Posterior cingulate gyrus (tissue), 11 donors: ENCODE data around the gene TMEM40.

ENCODE experiments used
- DNase-seq, 10 donors: peaks; one replicate each; pipeline versions ENCODE4 v3.0.0 to v3.0.0-alpha.2; 2020 to 2021; ENCODE audit warnings: mixed read lengths in 3 of 10
- intact Hi-C: fragments of 100-400 bp; cut with DNase I; formaldehyde crosslinking; loops from one replicate; pipeline ENCODE4 v1.15.1; 2023

The TMEM40 gene

DNA sequence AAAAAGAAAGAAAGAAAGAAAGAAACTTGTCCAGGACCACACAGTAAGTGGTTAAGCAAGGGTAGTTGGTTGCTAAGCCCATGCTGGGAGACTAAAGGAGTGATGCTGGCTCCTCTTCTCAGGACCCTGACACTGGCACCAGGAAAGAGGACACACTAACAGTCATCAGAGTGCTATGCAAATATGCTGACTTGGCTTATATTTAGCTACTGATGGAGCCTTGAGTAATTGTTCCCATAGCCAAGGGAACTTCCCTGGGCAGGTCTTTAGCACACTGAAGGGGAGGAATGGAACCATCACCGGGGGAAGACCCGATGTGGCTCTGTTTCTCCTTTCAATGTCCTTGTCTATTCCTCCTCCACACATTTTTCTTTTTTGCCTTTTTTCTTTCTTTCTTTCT is 6.2 kb downstream of the TMEM40 start:
- intact Hi-C loops = no loop called here
- no peak for DNase-seq

DNA sequence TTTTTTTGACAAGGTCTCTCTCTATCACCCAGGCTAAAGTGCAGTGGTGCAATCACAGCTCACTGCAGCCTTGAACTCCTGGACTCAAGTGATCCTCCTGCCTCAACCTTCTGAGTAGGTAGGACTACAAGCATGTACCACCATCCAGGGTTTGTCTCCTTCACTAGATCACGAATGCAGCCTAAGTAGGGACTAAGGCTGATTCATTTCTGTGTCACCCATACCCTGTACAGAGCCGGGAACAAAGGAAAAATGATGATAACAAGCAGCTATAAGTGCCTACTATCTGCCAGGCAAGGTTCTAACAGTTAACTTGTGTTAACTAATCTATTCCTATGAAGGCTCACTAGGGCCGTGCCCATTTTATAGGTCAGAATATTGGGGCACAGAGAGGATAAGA is 7.0 kb downstream of the TMEM40 start:
- peak in 1 of 10 donors; percentile 3 for DNase-seq
- intact Hi-C loops = no loop called here

DNA sequence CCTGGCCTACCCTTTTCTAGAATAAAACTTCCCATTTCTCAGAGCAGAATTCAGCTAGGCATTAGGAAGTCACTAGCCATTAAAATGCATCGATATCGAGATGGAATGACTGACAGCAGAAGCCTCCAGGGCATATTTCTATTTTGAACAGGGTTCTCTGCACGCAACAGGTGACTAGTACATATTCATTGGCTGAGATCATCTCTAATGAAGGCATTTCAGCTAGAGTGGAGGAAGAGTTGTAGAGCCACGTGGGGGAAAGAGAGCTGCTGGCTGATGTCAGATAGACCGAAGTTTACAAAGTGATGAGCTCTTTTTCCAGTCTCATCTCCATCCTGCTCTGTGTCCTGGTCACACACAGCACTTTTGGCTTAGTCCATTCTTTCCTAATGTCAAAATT is 7.5 kb downstream of the TMEM40 start:
- peak in 1 of 10 donors; percentile 13 for DNase-seq
- intact Hi-C loops = no loop called here

DNA sequence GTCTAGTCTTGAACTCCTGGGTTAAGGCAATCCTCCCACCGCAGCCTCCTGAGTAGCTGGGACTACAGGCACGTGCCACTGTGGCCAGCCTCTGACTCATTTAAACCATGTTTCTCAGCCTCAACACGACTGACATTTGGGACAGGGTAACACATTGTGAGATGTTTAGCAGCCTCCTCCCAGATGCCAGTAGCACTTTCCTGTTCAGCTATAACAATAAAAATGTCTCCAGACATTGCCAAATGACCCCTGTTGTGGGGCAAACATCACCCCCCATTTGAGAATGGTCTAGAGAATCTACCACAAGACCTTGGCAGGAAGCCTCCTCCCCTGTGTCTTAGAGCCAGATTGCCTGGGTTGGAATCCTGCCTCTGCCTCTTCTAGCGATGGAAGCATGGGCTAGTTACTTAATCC is 8.4 kb downstream of the TMEM40 start:
- peak in 2 of 10 donors; percentile 15 to 44 for DNase-seq
- intact Hi-C loops = no loop called here

DNA sequence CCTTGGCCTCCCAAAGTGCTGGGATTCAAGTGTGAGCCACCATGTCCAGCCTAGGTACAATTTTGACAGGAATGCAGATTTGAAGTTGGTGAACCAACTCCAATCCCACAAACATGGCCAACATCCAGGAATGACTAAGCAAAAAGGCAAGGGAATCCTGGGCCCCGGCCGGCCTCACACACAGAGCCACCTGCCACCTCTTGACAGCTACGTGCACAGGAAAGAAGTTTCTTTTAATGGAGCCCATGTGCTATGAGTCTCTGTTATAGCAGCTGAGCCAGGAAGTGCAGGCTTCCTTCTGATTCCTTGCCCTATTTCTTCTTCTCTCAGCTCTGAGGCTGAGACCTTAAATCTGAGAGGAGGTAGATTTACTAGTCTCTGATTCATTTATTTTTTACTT is 8.8 kb downstream of the TMEM40 start:
- DNase-seq = peak in 6 of 10 donors; percentile 16 to 87 (median 58)
- intact Hi-C loops = no loop called here

DNA sequence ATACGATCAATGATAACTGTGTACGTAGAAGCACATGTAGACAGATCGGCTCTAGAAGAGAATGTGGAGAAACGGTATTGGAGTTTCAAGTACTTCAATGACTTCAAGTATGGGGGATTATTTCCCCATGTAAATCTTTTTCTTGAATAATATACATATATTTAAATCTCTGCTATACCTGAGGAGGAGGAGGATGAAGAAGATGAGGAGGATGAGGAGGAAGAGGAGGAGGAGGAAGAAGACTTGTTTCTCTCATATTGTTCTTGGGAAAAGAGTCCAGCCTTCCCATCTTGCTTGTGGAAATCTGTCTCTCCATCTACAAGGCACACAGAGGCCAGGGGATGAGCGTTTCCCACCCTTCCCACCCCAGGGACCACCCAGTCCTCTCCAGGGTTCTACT is 10.6 kb downstream of the TMEM40 start:
- no peak for DNase-seq
- intact Hi-C loops = no loop called here

DNA sequence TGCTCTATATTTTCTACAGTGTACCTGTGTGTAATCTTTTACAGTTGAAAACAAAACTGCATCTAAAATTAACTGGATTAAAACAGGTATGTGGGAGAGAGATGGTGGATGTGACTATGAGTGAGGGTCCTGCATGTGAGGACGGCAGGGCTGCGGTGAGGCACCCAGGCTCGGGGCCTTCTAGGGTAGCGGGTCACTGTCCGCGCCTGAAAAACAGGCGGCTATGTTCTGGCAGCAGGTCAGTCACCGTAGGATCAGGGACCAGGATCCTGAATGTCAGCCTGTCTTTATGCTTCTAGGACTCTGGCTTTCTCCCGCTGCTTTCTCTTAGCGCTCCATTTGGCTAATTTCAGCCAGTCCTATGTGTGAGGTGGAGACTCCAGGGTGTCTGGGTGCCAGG is 12.6 kb downstream of the TMEM40 start:
- DNase-seq = peak in 1 of 10 donors; percentile 42
- intact Hi-C loops = no loop called here

DNA sequence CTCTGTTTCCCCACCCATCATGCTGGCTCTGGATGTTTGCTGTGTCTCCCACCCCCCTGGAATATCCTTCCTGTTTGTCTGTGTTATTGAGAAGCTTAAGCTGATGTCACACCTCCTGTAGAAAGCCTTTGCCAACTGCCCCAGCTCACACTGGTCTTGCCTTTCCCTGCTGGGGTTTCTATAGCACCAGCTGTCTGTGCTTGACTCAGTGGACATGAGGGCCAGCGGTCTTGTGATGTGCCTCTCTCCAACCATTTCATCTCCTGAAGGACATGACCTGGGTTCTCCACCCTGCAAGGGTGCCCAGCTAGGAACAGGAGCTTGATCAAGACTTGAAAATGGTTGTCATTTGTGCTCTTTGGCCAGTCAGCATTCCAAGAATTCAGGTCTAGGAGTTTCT is 14.7 kb downstream of the TMEM40 start:
- intact Hi-C loops = no loop called here
- peak in 1 of 10 donors; percentile 54 for DNase-seq

DNA sequence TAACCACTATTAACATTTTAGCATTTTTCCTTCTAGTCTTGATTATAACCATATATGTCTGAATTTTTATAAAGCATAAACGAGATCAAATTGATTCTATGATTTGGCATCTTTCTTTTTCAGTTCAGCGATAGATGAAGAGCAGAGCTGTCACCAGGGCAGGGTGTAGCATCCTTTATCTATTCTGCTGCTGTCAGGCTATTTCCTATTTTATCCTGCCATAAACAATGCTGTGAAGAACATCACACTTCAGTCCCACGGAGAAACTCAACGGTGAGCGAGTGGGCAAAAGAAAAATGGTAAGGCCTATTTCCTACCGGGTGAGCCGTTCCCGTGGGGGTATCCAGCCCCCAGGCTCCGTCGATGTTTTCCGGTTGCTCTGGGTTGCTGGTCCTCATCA is 15.5 kb downstream of the TMEM40 start:
- intact Hi-C loops = no loop called here
- DNase-seq = peak in 1 of 10 donors; percentile 24

DNA sequence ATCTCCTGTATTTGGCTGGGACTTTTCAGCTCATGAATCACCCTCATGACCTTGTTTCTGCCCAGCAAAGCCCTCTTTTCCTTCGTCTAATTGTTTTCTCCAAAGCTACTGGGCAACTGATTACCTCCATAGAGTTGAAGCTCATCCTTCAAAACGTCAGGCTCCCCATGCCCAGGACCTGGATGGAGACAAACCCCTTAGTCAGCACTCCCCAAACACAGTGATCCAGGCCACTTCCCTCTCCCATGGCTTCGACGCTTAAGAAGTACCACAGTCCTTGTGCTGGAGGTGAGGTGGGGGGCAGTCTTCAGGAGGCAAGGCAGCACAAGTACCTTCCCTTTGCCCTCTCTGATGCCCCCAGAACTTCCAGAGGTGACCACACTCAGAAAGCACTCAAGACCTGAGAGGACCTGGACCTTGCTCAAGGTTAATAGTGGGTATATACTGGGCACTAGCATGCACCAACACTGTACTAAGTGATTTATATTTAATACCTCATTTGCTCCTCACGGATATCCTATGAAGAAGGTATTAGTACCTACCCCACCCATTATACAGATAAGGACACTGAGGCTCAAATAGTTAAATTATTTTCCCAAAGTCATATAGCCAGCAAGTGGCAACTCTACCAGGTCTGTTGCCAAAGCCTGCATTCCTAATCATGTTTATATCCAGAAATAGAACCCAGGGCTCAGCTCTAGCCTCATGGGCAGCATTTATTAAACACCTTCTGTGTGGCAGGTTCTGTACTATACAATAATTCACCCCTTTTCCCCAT is 16.5 kb downstream of the TMEM40 start:
- intact Hi-C loops = no loop called here
- peak in 1 of 10 donors; percentile 6 for DNase-seq

DNA sequence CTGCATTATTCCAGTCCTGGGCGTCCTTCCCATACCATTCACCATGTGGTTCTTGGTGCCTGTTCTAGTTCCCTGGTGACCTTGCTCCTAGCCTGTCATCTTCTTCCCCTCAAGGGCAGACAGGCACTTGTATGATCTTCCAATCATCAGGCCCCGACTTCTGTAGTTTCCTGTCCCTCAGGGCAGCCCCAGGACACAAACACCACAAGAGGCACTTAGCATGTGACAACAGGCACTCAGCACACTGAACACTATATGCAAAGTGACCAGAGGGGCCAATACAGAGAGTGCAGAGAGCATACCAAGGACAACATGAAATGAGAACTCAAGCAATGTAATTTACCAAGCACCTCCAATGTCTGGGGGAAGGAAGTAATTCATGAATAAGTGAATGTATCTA is 17.9 kb downstream of the TMEM40 start:
- DNase-seq = peak in 2 of 10 donors; percentile 5 to 9
- intact Hi-C loops = no loop called here

DNA sequence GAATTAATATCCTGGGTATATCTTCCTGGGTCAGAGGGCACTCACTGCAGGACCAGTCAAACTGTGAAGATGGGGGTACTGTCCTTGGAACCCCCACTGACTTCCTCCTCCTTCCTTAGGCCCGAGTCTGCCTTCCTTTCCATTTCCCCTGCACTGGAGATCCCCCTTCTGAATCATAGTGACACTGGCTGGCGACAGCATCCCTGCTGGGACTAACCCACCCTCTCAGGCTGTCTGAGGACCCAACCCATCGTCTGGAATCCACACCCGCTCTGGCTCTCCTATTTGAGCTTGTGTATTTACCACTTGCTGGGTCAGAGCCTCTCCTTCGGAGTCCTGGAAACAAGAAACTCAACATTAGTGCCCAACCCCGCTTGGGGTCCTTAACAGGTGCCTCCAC is 21.2 kb downstream of the TMEM40 start:
- intact Hi-C loops = no loop called here

DNA sequence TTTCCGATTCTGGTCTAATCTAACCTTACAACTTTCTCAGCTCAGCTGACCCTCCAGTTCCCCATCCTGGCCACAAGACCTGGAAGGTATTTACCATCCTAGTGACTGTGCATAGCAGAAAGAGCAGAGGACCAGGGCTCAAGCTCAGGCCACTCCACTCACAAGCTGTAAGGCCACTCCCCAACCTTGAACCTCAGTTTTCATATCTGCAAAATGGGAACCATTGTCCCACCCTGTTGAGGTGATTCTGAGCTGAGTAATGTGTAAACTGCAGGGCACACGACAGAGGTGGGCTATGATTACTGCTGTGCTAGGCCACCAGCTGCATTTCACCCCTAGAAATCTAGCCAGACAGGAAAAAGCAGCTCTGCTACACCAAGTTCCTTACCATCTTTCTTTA is 21.7 kb downstream of the TMEM40 start:
- no peak for DNase-seq
- intact Hi-C loops = no loop called here

More for the DNA sequence above, 21.2 kb downstream of the TMEM40 start:
- DNase-seq = peak in 1 of 10 donors; percentile 57

DNA sequence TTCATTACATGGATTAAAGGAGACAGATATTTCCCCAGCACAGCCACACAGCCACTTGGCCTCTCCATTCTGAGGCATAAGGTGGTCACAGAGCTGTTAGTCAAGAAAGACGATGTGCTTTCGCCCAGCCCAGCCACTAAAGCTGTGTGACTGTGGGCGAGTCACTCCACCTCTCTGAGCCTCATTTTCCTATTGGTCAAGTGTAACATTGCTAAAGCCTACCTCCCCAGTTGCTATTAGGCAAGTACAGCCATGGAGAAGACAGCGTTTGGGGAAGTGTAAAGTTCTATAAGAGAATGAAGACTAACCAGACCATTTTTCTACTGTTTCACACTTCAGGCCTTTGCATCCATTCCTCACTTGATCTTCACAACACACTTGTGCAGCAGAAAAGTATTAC is 24.1 kb downstream of the TMEM40 start:
- intact Hi-C loops = no loop called here
- DNase-seq = peak in 1 of 10 donors; percentile 17

DNA sequence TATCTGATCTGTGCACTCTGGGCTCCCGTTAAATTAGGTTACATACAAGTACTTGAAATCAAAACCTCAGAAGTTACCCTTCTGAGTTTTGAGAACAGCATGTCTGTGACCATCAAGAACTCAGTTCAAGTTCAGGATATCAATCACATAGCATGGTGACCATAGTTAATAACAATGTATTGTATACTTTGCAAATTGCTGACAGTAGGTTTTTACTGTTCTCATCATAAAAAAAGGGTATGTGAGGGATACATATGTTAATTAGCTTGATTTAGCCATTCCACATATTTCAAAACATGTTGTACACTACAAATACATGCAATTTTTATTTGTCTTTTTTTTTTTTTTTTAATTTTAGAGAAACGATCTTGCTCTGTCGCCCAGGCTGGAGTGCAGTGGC is 25.5 kb downstream of the TMEM40 start:
- DNase-seq = no peak
- intact Hi-C loops = no loop called here

DNA sequence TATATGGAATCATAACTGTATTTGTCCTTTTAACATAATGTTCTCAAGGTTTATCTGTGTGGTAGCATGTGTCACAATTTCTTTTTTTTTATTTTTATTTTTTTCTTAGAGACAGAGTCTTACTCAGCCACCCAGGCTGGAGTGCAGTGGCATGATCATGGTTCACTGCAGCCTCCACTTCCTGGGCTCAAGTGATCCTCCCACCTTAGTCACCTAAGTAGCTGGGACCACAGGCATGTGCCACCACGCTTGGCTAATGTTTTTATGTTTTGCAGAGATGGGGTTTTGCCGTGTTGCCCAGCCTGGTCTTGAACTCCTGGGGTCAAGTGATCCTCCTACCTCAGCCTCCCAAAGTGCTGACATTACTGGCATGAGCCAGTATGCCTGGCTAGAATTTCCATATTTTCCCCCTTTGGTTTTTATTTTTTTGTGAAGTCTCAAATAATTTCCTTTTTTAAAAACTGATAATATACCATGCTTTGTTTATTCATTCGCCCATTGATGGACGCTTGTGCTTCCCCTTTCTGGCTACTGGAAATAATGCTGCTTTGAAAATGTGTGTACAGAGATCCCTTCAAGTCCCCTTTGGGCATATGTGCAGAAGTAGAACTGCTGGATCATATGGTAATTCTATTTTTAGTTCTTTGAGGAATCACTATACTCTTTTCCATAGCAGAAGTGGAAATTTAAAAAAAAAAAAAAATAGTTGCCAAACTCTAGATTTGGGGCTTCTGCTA is 28.4 kb downstream of the TMEM40 start:
- intact Hi-C loops = no loop called here

DNA sequence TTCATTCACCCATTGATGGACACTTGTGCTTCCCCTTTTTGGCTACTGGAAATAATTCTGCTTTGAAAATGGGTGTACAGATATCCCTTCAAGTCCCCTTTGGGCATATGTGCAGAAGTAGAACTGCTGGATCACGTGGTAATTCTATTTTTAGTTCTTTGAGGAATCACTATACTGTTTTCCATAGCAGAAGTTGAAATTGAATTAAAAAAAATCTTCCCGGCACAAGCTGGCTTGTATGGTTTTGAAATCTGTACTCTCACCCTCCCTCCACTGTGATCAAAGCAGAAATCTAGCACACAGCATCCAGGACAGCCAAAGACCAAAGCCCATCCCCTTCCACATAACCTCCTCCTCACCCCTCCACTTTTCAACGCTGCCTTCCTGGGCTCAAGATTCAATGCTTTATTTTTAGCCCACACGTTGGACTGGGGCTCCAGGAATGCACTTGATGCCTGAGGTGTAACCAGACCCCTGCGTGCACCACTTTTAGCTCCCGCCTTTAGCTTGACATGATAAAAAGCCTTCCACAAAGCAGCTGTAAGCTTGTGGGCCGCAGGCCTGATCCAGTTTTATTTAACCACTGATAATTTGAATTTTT is 29.9 kb downstream of the TMEM40 start:
- intact Hi-C loops = loop anchor here (10.0 kb wide), 1 partner anchor 174 kb away; the partner anchor contains the start of gene MKRN2
- peak in 1 of 10 donors; percentile 29 for DNase-seq

More for the DNA sequence above, 28.4 kb downstream of the TMEM40 start:
- peak in 1 of 10 donors; percentile 7 for DNase-seq

DNA sequence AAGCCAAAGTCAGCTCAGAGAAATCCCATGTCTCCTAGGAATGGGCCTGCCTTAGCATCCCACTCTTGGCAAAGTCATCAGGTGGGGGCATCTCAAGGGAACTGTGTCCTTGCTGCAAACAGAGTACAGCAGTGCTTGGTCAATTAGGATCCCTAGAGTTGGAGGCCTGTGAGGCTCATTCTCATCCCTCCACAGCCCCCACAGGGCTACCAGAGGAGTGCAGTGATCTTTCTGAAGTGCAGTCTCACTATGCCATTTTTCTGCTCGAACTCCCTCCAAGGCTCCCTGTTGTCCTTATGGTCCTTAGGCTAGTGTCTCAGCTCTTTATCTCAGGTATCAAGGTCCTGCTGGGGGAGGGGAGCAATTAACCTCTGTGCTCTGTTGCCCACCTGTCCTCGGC is 31.1 kb downstream of the TMEM40 start:
- intact Hi-C loops = loop anchor here (10.0 kb wide), 1 partner anchor 173 kb away; the partner anchor contains the start of gene MKRN2
- peak in 1 of 10 donors; percentile 41 for DNase-seq

DNA sequence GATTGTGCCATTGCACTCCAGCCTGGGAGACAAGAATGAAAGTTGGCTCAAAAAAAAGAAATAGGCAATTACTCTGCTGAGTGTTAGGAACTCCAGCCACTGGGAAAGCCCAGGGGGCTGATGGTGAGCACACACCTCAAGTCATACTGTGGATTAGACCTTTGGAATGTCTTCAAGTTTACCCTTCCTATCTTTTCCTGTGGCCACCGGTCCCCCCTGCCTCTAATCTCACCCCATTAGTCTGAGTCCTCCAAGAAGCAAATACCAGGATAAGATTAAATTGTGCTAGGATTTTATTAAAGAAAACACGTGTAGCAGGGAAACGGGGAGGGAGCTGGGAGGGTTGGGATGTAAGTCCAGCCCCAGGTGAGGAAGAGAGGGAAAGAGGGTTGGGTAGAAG is 31.6 kb downstream of the TMEM40 start:
- intact Hi-C loops = loop anchor here (10.0 kb wide), 1 partner anchor 173 kb away; the partner anchor contains the start of gene MKRN2
- DNase-seq = peak in 1 of 10 donors; percentile 34

DNA sequence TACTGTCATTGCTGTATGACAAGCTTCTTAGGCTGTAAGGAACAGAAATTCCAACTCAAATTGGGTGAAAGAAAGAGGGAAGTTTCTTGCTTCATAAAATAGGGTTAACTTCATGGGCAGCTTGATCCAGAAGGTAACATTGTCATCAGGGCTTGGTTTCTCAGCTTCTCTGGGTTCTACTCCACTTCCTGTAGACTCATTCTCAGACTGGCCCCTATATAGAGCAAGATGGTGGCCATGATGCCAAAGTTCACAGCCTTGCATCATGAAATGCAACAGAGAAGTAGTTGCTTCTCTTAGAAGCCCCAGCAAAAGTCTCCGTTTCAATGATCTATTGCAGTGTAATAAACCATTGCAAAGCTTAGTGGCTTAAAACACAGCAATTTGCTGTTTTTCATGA is 33.6 kb downstream of the TMEM40 start:
- intact Hi-C loops = loop anchor here (10.0 kb wide), 1 partner anchor 171 kb away; the partner anchor contains the start of gene MKRN2
- DNase-seq = peak in 1 of 10 donors; percentile 7

DNA sequence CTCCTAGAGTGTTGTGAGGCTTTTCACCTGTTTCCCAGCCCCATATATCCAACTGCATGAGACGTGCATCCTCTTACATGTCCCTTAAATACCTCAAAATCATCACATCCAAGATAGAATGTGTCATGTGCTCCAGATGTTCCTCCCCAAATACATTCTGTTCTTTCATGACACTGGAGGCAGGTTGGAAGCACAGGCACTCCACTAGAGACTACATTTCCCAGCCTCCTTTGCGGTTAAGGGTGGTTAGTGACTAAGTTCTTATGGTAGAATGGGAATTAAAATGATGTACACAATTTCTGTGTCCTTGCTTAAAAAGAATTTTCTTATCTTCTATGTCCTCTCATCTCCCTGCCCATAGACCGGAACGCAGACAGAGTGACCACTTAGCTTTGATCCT is 34.3 kb downstream of the TMEM40 start:
- intact Hi-C loops = loop anchor here (10.0 kb wide), 1 partner anchor 170 kb away; the partner anchor contains the start of gene MKRN2
- DNase-seq = no peak
